ENCODE data around the gene PRAMEF14.
"Not testable (repeated sequence)": the region's sequence is repeated elsewhere in the genome, so short reads cannot be mapped to it uniquely, and the experiment has no call there.

DNA sequence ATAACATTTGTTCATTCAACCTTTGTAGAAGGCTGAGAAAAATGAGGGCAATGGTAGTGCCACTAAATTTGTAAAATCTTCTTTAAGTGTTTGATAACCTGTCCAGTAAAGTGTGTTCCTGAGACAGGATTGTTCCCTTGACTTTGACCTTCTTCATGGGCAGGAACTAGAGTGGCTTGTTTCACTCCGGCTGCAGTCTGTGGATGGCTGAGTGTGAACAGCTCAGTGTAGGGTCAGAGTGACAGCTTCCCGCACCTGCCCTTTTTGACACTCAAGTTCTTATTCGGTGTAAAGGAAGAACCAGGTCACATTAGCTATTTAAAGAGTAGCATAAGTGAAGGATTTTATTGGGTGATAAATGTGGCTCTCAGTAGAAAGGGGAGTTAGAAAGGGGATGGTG is 33.4 kb upstream of the PRAMEF14 start:
- TF ChIP-seq POLR2A (IDR thresholded peaks at IDR 0.05) = not testable (repeated sequence)
- TF ChIP-seq, protein P1, sequence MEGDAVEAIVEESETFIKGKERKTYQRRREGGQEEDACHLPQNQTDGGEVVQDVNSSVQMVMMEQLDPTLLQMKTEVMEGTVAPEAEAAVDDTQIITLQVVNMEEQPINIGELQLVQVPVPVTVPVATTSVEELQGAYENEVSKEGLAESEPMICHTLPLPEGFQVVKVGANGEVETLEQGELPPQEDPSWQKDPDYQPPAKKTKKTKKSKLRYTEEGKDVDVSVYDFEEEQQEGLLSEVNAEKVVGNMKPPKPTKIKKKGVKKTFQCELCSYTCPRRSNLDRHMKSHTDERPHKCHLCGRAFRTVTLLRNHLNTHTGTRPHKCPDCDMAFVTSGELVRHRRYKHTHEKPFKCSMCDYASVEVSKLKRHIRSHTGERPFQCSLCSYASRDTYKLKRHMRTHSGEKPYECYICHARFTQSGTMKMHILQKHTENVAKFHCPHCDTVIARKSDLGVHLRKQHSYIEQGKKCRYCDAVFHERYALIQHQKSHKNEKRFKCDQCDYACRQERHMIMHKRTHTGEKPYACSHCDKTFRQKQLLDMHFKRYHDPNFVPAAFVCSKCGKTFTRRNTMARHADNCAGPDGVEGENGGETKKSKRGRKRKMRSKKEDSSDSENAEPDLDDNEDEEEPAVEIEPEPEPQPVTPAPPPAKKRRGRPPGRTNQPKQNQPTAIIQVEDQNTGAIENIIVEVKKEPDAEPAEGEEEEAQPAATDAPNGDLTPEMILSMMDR (IDR thresholded peaks at IDR 0.05) = not testable (repeated sequence)

Measured in body of pancreas (tissue), 4 donors.